ENCODE results near the gene SP4.
A peak's percentile ranks its signal among the peaks of the same experiment; 100 is the strongest.
"Not testable (repeated sequence)": the region's sequence is repeated elsewhere in the genome, so short reads cannot be mapped to it uniquely, and the experiment has no call there.

SP4 gene

GRCh38 chr7:21508538-21508937 is 80.7 kb downstream of the SP4 start:
- no peak for DNase-seq (ENCODE audit: low spot score in 2 of 2)
- Histone ChIP-seq H3K4me1 (no peaks in the 10 kb centered on the region), H3K9me3 (no peaks in the 10 kb centered on the region), H3K36me3 (replicated peaks) (peaks cover 11% of the 10 kb centered on the region), H3K4me3 (no peak overlapping the region), H3K27me3 (ENCODE audit: low read depth) (no peaks in the 10 kb centered on the region)
- in situ Hi-C loops (cut with MboI; ENCODE audit: low sequenced_read_pairs), result loop anchor here (25.0 kb wide), 1 partner anchor 246 kb away; no protein-coding TSS in a partner anchor

- peaks cover 11% of the 10 kb centered on the region for H3K36me3 ChIP-seq (replicated peaks)
- no peaks in the 10 kb centered on the region for H3K9me3 ChIP-seq
- in situ Hi-C loops (cut with MboI; ENCODE audit: low sequenced_read_pairs), result loop anchor here (25.0 kb wide), 1 partner anchor 252 kb away; no protein-coding TSS in a partner anchor
- H3K27me3 ChIP-seq (ENCODE audit: low read depth), result no peaks in the 10 kb centered on the region
- no peaks in the 10 kb centered on the region for H3K4me1 ChIP-seq
- DNase-seq (ENCODE audit: low spot score in 2 of 2), result no peak
- no peak overlapping the region for H3K4me3 ChIP-seq
These were observed 86.2 kb downstream of the SP4 start for GRCh38 chr7:21514062-21514461.

- Histone ChIP-seq H3K27me3 (ENCODE audit: low read depth) (no peaks in the 10 kb centered on the region), H3K4me1 (no peaks in the 10 kb centered on the region), H3K36me3 (replicated peaks) (no peaks in the 10 kb centered on the region), H3K4me3 (no peak overlapping the region), H3K9me3 (peaks cover 4% of the 10 kb centered on the region; the same call in 1 of the 2 replicates)
- in situ Hi-C loops (cut with MboI; ENCODE audit: low sequenced_read_pairs), result loop anchor here (25.0 kb wide), 1 partner anchor 262 kb away; no protein-coding TSS in a partner anchor
- DNase-seq (ENCODE audit: low spot score in 2 of 2), result no peak
These were observed 96.8 kb downstream of the SP4 start for GRCh38 chr7:21524680-21525079.

GRCh38 chr7:21526007-21526406 is 98.1 kb downstream of the SP4 start:
- no peak for DNase-seq (ENCODE audit: low spot score in 2 of 2)
- in situ Hi-C loops (cut with MboI; ENCODE audit: low sequenced_read_pairs), result no loop called here
- no peaks in the 10 kb centered on the region for H3K27me3 ChIP-seq (ENCODE audit: low read depth)

GRCh38 chr7:21526448-21526847 is 98.6 kb downstream of the SP4 start:
- peaks cover 4% of the 10 kb centered on the region; the same call in 1 of the 2 replicates for H3K9me3 ChIP-seq
- in situ Hi-C loops (cut with MboI; ENCODE audit: low sequenced_read_pairs), result no loop called here
- no peaks in the 10 kb centered on the region for H3K27me3 ChIP-seq (ENCODE audit: low read depth)
- DNase-seq (ENCODE audit: low spot score in 2 of 2), result no peak
- H3K36me3 ChIP-seq (replicated peaks), result no peaks in the 10 kb centered on the region
- no peaks in the 10 kb centered on the region for H3K4me1 ChIP-seq
- no peak overlapping the region for H3K4me3 ChIP-seq

More at GRCh38 chr7:21526007-21526406, 98.1 kb downstream of the SP4 start:
- H3K4me3 ChIP-seq, result no peak overlapping the region
- H3K36me3 ChIP-seq (replicated peaks), result no peaks in the 10 kb centered on the region
- peaks cover 4% of the 10 kb centered on the region; the same call in 1 of the 2 replicates for H3K9me3 ChIP-seq
- H3K4me1 ChIP-seq, result no peaks in the 10 kb centered on the region

- H3K4me3 ChIP-seq; DNase-seq (ENCODE audit: low spot score in 2 of 2); in situ Hi-C loops (cut with MboI; ENCODE audit: low sequenced_read_pairs); H3K4me1 ChIP-seq; H3K36me3 ChIP-seq (replicated peaks); H3K9me3 ChIP-seq; H3K27me3 ChIP-seq (ENCODE audit: low read depth): not testable (repeated sequence)
These were observed 104.6 kb downstream of the SP4 start for GRCh38 chr7:21532485-21532884.

GRCh38 chr7:21533646-21534045 is 105.8 kb downstream of the SP4 start:
- H3K27me3 ChIP-seq (ENCODE audit: low read depth); H3K4me3 ChIP-seq; DNase-seq (ENCODE audit: low spot score in 2 of 2); H3K9me3 ChIP-seq; H3K36me3 ChIP-seq (replicated peaks); in situ Hi-C loops (cut with MboI; ENCODE audit: low sequenced_read_pairs); H3K4me1 ChIP-seq: not testable (repeated sequence)

GRCh38 chr7:21536445-21537118 is 108.7 kb downstream of the SP4 start:
- H3K36me3 ChIP-seq (replicated peaks); H3K27me3 ChIP-seq (ENCODE audit: low read depth); H3K9me3 ChIP-seq; H3K4me3 ChIP-seq; H3K4me1 ChIP-seq; in situ Hi-C loops (cut with MboI; ENCODE audit: low sequenced_read_pairs); DNase-seq (ENCODE audit: low spot score in 2 of 2): not testable (repeated sequence)

- no peak overlapping the region for H3K4me3 ChIP-seq
- no peaks in the 10 kb centered on the region for H3K36me3 ChIP-seq (replicated peaks)
- in situ Hi-C loops (cut with MboI; ENCODE audit: low sequenced_read_pairs), result no loop called here
- DNase-seq (ENCODE audit: low spot score in 2 of 2), result no peak
- H3K27me3 ChIP-seq (ENCODE audit: low read depth), result no peaks in the 10 kb centered on the region
- no peaks in the 10 kb centered on the region for H3K4me1 ChIP-seq
- H3K9me3 ChIP-seq, result no peaks in the 10 kb centered on the region
These were observed 111.1 kb downstream of the SP4 start for GRCh38 chr7:21538936-21539495.

GRCh38 chr7:21542891-21543527 is 115.1 kb downstream of the SP4 start, which contains the start of gene DNAH11:
Gene DNAH11 (plus strand): TSS chr7:21543039. CDS start chr7:21543246, 207 bp downstream.
- H3K36me3 ChIP-seq (replicated peaks), result no peaks in the 10 kb centered on the region
- no peak within 1 kb of the TSS for H3K4me3 ChIP-seq
- no peaks in the 10 kb centered on the region for H3K9me3 ChIP-seq
- H3K4me1 ChIP-seq, result no peaks in the 10 kb centered on the region
- no peaks in the 10 kb centered on the region for H3K27me3 ChIP-seq (ENCODE audit: low read depth)
- DNase-seq (ENCODE audit: low spot score in 2 of 2), result no peak
- in situ Hi-C loops (cut with MboI; ENCODE audit: low sequenced_read_pairs), result no loop called here

GRCh38 chr7:21543528-21544302 is 115.8 kb downstream of the SP4 start:
- DNase-seq (ENCODE audit: low spot score in 2 of 2), result no peak
- in situ Hi-C loops (cut with MboI; ENCODE audit: low sequenced_read_pairs), result no loop called here

GRCh38 chr7:21544303-21544656 is 116.4 kb downstream of the SP4 start:
- in situ Hi-C loops (cut with MboI; ENCODE audit: low sequenced_read_pairs), result no loop called here

More at GRCh38 chr7:21543528-21544302, 115.8 kb downstream of the SP4 start:
- no peaks in the 10 kb centered on the region for H3K36me3 ChIP-seq (replicated peaks)
- H3K9me3 ChIP-seq, result no peaks in the 10 kb centered on the region
- H3K27me3 ChIP-seq (ENCODE audit: low read depth), result no peaks in the 10 kb centered on the region
- no peak overlapping the region for H3K4me3 ChIP-seq
- H3K4me1 ChIP-seq, result no peaks in the 10 kb centered on the region

GRCh38 chr7:21544715-21545114 is 116.8 kb downstream of the SP4 start:
- no peaks in the 10 kb centered on the region for H3K9me3 ChIP-seq
- no peaks in the 10 kb centered on the region for H3K4me1 ChIP-seq
- in situ Hi-C loops (cut with MboI; ENCODE audit: low sequenced_read_pairs), result no loop called here
- H3K4me3 ChIP-seq, result no peak overlapping the region
- no peaks in the 10 kb centered on the region for H3K36me3 ChIP-seq (replicated peaks)
- no peaks in the 10 kb centered on the region for H3K27me3 ChIP-seq (ENCODE audit: low read depth)
- peak in 1 of 2 experiments; percentile 20 for DNase-seq (ENCODE audit: low spot score in 2 of 2)

More at GRCh38 chr7:21544303-21544656, 116.4 kb downstream of the SP4 start:
- Histone ChIP-seq H3K9me3 (no peaks in the 10 kb centered on the region), H3K4me3 (no peak overlapping the region), H3K27me3 (ENCODE audit: low read depth) (no peaks in the 10 kb centered on the region), H3K4me1 (no peaks in the 10 kb centered on the region), H3K36me3 (replicated peaks) (no peaks in the 10 kb centered on the region)
- no peak for DNase-seq (ENCODE audit: low spot score in 2 of 2)
